GM20000 (cell line): ENCODE data around the gene SPTBN4.

Source experiments
- DNase-seq: peaks from one replicate; pipeline ENCODE4 v3.0.0; 2012; ENCODE audit warnings: low spot score
- CTCF ChIP-seq: IDR thresholded peaks from 2 replicates; pipeline ENCODE4 v1.5.1; 2012; ENCODE audit warnings: mild to moderate bottlenecking, control low read depth; ENCODE audit errors: extremely low read depth, missing control alignments

Gene SPTBN4

DNA sequence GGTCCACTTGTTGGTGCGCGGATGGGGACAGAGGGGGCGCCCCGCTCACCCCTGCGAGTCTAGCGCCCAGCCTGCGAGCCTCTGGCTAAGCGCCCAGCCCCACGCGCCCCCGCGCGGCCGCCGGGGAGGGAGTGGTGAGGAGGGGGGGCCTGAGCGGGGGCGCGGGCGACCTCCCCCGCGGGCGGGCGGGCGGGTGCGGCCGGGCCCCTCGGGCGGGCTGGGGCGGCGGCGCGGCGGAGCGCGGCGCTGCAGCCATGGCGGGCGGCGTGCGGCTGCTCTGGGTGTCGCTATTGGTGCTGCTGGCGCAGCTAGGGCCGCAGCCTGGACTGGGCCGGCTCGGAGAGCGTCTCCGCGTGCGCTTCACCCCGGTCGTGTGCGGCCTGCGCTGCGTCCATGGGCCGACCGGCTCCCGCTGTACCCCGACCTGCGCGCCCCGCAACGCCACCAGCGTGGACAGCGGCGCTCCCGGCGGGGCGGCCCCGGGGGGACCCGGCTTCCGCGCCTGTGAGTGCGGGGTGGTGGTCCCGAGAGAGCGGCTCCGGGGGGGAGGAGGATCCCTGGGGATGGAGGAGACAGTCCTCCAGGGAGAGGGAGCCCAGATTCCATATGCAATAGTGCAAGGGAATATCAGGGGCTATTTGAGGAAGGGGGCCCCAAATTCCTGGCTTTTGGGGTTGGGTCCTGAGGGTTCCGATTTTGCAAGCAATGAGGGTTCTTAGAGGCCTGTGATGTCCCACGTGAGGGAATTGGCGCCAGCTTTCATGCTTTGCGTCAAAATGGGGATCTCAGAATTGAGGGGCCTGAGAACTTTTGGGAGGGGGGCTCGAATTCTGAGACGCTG lies 134.6 kb downstream of the SPTBN4 start, which contains the start of gene LTBP4:
Gene LTBP4 (plus strand): TSS at position 236 of the 841 bp plus-strand sequence. CDS start 19 bp downstream, at position 255.
- no peak for TF ChIP-seq CTCF
- no peak for DNase-seq

- TF ChIP-seq CTCF = no peak
- DNase-seq = no peak
Observed at GRCh38 chr19:40603071-40603388, 136.2 kb downstream of the SPTBN4 start.

- DNase-seq = peak; percentile 96
- TF ChIP-seq CTCF = no peak
Observed at GRCh38 chr19:40603389-40604170, 136.8 kb downstream of the SPTBN4 start.

GRCh38 chr19:40604171-40604646 lies 137.4 kb downstream of the SPTBN4 start:
- no peak for DNase-seq
- no peak for TF ChIP-seq CTCF

GRCh38 chr19:40604647-40605215 lies 137.9 kb downstream of the SPTBN4 start:
- no peak for TF ChIP-seq CTCF
- no peak for DNase-seq

DNA sequence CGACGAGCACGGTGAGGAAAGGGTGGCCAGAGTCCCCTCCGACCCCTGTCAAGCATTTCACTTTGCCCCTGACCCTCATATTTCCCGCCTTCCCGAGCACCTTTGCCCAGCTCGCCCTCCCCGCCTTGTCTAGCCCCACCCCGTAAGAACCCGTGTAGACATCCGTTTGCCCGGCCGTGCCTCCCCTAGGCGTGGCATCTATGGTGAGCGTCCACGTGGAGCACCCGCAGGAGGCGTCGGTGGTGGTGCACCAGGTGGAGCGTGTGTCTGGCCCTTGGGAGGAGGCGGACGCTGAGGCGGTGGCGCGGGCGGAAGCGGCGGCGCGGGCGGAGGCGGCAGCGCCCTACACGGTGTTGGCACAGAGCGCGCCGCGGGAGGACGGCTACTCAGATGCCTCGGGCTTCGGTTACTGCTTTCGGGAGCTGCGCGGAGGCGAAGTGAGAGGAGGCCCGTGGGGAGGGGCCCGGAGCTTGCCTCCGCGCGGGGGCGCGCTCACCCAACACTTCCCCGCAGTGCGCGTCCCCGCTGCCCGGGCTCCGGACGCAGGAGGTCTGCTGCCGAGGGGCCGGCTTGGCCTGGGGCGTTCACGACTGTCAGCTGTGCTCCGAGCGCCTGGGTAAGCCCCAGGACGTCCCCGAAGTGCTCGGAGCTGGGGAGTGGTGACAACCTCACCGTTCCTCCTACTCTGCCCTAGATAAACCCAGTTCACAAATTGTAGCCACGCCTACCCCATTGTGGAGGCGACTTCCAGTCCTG lies 138.6 kb downstream of the SPTBN4 start:
- peak; percentile 21 for TF ChIP-seq CTCF
- DNase-seq = peak; percentile 86
